MCF 10A (cell line): Measurements from ENCODE around the gene ITK. TPM values are rescaled to one million over a fixed set of nuclear protein-coding genes. Genes with fewer than 3 reads are reported as not detected.

Experiments used
- BruUV-seq: library from RNA; stranded (reverse); fragments of 400-500 nt; replicated peaks from 2 replicates; lab custom pipeline; 2021; lab: Mats Ljungman, UMichigan
- CTCF ChIA-PET: fragments of 300-600 bp; sonication (Branson Sonifier 250); formaldehyde crosslinking; extraction: SDS; loops from one replicate; lab custom pipeline; 2021; ENCODE audit warnings: antibody characterized with exemption, inconsistent platforms; lab: Yijun Ruan, JAX
- POLR2A ChIA-PET: fragments of 300-600, 350-650 bp; sonication (Branson Sonifier 250); formaldehyde crosslinking; extraction: SDS; loops from one replicate; lab custom pipeline; 2020; ENCODE audit warnings: antibody characterized with exemption, inconsistent platforms; lab: Yijun Ruan, JAX
- DNase-seq: peaks from one replicate; pipeline ENCODE4 v3.0.0-alpha.2; 2018; ENCODE audit not compliant: unreplicated experiment
- H3K27ac Mint-ChIP-seq: one replicate; pipeline ENCODE4 v1.8.0; 2022; ENCODE audit warnings: mild to moderate bottlenecking, low read depth, mixed read lengths; ENCODE audit not compliant: unreplicated experiment
- H3K27me3 Mint-ChIP-seq: one replicate; pipeline ENCODE4 v1.8.0; 2022; ENCODE audit warnings: mixed read lengths; ENCODE audit not compliant: insufficient read depth, unreplicated experiment
- H3K36me3 Mint-ChIP-seq: one replicate; pipeline ENCODE4 v1.8.0; 2022; ENCODE audit warnings: mild to moderate bottlenecking, moderate library complexity, mixed read lengths; ENCODE audit not compliant: insufficient read depth, unreplicated experiment
- H3K4me1 Mint-ChIP-seq: one replicate; pipeline ENCODE4 v1.8.0; 2022; ENCODE audit warnings: mixed read lengths; ENCODE audit not compliant: insufficient read depth, unreplicated experiment
- H3K4me3 Mint-ChIP-seq: one replicate; pipeline ENCODE4 v1.8.0; 2022; ENCODE audit warnings: mild to moderate bottlenecking, moderate library complexity, mixed read lengths; ENCODE audit not compliant: unreplicated experiment
- H3K9me3 Mint-ChIP-seq: one replicate; pipeline ENCODE4 v1.8.0; 2022; ENCODE audit warnings: mixed read lengths; ENCODE audit not compliant: unreplicated experiment
- intact Hi-C: fragments of 100-400 bp; cut with micrococcal nuclease; formaldehyde crosslinking; loops from 2 replicates; pipeline ENCODE4 v1.14.1; 2022
- total RNA-seq: library from RNA; stranded (reverse); gene quantifications from 2 replicates; pipeline ENCODE4 v1.2.3, GENCODE V29; 2022
- TF ChIP-seq, protein P1 (sequence below): fragments of 200-600 bp; IDR thresholded peaks from one replicate; pipeline ENCODE4 v1.8.0; 2022; ENCODE audit warnings: antibody characterized with exemption, mild to moderate bottlenecking; ENCODE audit not compliant: unreplicated experiment

ITK gene
- total RNA-seq, 1 experiment from 2014 or later, result not detected

DNA sequence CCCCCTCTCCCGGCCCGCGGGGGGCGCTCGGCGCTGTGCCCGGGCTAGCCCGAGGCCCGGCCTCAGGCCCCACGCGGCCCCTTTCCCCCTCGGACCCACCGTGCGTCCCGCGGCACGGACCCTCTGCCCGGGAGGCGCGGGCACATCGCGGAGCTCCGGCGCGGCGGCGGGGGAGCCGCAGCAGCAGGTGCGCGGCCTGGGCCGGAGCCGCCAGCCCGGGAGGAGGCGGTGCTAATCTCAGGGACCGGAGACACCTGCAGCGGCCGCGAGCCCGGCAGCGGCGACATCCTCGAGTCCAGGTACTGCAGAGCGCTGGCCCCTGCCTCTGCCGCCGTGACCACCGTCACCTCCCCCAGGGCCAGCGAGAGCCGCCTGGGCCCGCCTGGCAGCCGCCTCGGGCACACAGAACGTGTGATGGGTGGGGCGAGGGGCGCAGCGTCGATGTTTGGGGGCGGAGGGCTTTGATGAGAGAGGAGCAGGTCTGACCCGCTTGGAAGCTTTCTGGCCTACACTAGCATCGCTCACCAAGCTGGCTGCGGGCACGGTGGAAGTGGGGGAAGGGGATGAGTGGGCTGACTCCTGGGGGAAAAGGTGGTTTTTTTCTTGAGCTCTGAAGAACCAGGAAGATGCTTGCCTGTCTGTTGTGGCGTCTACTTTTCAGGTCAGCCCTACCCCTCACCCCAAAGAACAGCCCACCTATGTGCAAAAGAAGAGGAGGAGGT is 85.8 kb downstream of the ITK start:
- ChIA-PET POLR2A (interaction anchor here (0.7 to 3.4 kb wide), 5 partner anchors 12 to 124 kb away, joined by 3 to 32 read pairs (median 11); partner anchors contain the start of gene MED7), CTCF (interaction anchor here (0.6 to 2.6 kb wide), 8 partner anchors 10 to 890 kb away, joined by 3 to 20 read pairs (median 6); no protein-coding TSS in a partner anchor)
- Mint-ChIP-seq H3K27me3 (peaks cover 4% of the 10 kb centered on the region), H3K9me3 (no peaks in the 10 kb centered on the region), H3K27ac (no peak overlapping the region), H3K4me3 (peak overlapping the region; percentile 85), H3K36me3 (no peaks in the 10 kb centered on the region), H3K4me1 (peaks cover 32% of the 10 kb centered on the region)
- BruUV-seq, result no TSS peak
- TF ChIP-seq, protein P1, sequence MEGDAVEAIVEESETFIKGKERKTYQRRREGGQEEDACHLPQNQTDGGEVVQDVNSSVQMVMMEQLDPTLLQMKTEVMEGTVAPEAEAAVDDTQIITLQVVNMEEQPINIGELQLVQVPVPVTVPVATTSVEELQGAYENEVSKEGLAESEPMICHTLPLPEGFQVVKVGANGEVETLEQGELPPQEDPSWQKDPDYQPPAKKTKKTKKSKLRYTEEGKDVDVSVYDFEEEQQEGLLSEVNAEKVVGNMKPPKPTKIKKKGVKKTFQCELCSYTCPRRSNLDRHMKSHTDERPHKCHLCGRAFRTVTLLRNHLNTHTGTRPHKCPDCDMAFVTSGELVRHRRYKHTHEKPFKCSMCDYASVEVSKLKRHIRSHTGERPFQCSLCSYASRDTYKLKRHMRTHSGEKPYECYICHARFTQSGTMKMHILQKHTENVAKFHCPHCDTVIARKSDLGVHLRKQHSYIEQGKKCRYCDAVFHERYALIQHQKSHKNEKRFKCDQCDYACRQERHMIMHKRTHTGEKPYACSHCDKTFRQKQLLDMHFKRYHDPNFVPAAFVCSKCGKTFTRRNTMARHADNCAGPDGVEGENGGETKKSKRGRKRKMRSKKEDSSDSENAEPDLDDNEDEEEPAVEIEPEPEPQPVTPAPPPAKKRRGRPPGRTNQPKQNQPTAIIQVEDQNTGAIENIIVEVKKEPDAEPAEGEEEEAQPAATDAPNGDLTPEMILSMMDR, result peak; percentile 10
- no peak for DNase-seq
- intact Hi-C loops, result no loop called here

DNA sequence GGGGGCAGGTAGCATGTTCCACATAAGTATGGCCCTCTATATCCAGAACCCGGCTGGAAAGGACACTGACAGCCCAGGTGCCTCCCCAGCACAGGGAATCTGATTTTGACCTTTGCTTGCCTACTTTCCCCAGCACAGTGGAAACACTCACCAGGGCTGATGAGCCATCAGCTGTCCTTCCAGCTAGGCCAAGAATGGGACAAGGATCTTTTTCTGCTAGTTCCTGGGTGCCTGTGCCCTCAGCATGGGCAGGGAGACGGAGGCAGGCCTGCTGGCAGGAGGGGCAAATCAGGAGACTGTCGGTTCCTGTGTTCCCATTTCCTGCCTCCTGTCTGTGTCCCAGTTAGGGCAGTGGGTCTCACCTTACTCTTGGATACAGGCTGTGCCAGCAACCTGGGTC is 86.4 kb downstream of the ITK start:
- Mint-ChIP-seq H3K27me3 (no peaks in the 10 kb centered on the region), H3K4me3 (peak overlapping the region; percentile 85), H3K9me3 (no peaks in the 10 kb centered on the region), H3K27ac (no peak overlapping the region), H3K36me3 (no peaks in the 10 kb centered on the region), H3K4me1 (peaks cover 32% of the 10 kb centered on the region)
- no peak for DNase-seq
- CTCF ChIA-PET, result interaction anchor here (0.6 to 2.6 kb wide), 8 partner anchors 10 to 119 kb away, joined by 3 to 20 read pairs (median 4); no protein-coding TSS in a partner anchor
- intact Hi-C loops, result no loop called here
- POLR2A ChIA-PET, result interaction anchor here (0.7 to 3.4 kb wide), 3 partner anchors 12 to 125 kb away, joined by 3 to 32 read pairs (median 14); partner anchors contain the start of gene MED7
- TF ChIP-seq, protein P1, result no peak
- TSS peak; percentile 37 for BruUV-seq

DNA sequence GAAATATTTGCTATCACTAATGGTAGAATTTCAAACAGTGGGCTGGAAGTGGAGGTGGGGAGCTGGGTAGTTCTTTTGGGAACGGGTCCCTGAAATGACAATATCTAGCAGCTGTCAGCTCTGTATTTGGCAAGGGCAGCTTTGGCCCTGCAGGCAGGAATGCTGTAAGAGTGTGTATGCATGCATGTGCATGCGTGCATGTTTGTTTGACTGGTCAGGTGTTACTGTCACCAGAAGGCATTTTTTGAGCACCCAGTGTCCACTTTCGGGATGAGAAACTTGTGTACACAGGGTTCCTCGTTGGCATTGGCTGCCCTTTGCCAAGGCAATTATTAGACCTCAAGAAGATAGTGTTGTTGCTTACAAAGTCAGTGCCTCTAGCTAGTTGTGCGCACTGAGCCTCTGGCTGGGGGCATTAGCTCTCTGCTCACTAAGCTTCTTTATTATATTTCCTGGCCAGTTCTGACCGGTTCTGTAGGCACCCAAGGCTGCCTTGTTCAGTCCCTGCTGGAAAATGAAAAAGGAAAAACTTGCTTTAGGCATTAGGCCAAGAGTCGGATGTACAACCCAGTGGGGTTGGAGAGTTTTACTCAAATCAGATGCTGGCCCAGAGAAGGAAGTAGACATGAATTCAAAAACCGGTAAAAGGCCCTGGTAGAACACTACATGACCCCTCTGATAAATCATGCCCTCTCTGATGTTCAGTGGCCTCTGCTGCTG is 87.3 kb downstream of the ITK start:
- peak; percentile 42 for DNase-seq
- Mint-ChIP-seq H3K36me3 (no peaks in the 10 kb centered on the region), H3K4me1 (peaks cover 32% of the 10 kb centered on the region), H3K27ac (no peak overlapping the region), H3K27me3 (no peaks in the 10 kb centered on the region), H3K4me3 (no peak overlapping the region), H3K9me3 (no peaks in the 10 kb centered on the region)
- TF ChIP-seq, protein P1, result no peak
- CTCF ChIA-PET, result interaction anchor here (0.5 to 2.6 kb wide), 9 partner anchors 10 to 123 kb away, joined by 3 to 20 read pairs (median 3); no protein-coding TSS in a partner anchor
- POLR2A ChIA-PET, result interaction anchor here (0.7 to 3.4 kb wide), 7 partner anchors 11 to 196 kb away, joined by 3 to 32 read pairs (median 3); partner anchors contain the start of gene MED7
- BruUV-seq, result no TSS peak
- intact Hi-C loops, result no loop called here
